Left hindlimb (tissue), 1 donor: ENCODE measurements around the gene CBX2.
"Not testable (repeated sequence)": the region's sequence is repeated elsewhere in the genome, so short reads cannot be mapped to it uniquely, and the experiment has no call there.

ENCODE experiments used
- DNase-seq: peaks from one replicate; pipeline ENCODE4 v3.0.0-alpha.2; 2018

Gene CBX2

GRCh38 chr17:79772726-79773125, 5.2 kb upstream of the CBX2 start:
- DNase-seq: not testable (repeated sequence)

DNA sequence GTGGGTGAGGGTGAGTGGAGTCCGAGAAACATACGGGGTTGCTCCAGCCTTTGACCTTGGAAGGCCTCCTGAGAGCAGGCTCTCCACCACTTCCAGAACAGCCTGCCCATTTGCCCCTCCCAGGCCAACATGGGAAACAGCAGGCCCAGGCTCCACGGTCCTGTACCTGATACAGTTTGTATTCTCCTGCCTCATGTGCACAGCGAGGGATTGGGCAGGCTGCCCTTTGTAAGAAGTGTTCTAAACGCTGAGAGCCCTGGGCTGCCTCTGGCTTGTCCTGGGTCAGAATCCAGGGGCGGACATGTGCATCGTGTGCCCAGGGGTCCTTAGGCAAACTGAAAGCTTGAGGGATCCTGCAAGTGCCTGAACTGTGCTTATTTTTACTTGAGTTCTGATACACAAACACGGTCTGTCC, 3.4 kb upstream of the CBX2 start:
- no peak for DNase-seq

DNA sequence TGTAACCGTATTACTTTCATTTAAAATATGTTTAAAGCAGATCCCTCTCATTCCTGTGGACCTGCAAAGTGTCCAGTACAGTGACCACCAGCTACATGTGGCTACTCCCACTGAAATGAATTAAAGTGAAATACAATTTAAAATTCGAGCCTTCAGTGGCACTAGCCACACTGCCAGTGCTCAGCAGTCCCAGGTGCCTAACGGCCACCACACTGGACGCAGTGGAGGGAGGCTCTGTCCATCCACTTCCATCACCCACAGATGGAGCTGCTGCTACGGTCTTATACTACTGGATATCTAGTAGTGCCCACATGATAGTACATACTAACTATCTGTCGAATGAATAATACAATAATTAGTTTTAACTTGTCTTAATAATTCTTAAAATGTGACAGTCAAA, 2.3 kb upstream of the CBX2 start:
- DNase-seq: no peak

- no peak for DNase-seq
Observed at GRCh38 chr17:79776376-79777119, 1.4 kb upstream of the CBX2 start.

DNA sequence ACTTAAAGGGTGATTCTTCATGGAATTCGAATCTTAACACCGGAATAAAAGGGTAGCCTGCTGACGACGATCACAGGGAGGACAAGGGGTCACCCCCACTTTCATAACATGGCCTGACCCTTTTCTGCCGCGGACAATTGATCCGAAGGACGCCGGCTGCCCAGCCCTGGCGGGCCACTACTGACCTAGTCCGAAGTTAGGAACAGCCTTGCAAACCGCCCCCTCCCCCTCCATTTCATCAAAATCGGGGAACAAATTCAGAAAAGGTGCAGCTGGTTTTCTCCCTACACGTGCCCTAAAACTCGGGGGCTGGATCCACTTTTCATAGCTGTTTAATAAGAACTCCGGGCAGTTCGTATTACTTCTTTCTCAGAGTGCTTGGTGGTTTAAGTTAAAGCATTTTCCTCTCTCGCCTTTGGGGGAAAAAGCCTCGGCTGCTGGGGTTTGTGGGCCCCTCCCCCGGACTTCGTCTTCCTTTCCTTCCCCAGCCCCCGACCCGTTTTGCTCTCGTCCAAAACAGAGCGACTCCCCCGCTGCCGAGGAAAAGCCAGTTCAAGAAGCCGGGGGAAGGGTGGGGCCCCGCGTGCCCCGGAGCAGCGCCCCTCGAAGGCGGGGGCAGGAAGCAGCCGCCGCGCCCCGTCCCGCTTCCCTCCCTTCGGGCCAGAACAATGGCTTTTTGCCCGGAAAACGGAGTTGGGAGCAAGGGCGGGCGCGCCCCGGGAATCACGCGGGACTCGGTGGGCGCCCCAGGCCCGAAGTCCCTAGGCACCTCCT, 641 bp upstream of the CBX2 start:
- peak; percentile 80 for DNase-seq

- DNase-seq: no peak
Observed at GRCh38 chr17:79778504-79779083, 646 bp downstream of the CBX2 start.

GRCh38 chr17:79779084-79779529, 1.2 kb downstream of the CBX2 start:
- no peak for DNase-seq

DNA sequence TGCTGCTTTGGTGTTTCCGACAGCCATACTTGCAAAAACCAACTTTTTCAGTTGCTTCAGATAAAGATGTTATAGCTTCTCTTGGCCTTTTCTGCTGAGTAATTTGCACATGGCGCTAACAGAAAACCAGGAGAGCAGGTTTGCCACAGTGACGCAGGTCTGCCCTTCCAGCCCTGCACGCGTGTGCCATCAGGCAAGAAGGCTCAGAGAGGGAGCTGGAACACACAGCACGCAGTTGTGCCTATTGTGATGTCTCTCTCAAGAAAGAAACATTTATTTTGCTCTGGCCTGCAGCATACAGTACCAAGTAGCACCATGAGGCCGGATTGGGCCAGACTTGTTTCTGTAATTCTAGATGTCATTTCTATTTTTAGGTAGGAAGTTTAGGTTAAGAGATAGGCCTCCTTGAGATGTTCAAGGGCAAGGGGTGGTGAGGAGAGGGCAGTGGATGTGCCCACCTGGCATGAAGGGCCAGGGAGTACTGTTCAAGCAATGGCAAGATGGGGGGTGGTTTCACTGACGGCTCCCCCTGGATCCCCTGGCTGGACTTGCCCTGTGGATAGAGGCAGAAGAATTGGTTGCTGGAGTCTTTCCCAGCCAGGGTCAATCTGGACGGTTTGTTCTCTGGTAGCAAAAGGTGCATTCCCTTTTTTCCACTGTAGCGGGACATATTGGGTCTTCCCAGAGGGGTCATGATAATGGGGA, 1.9 kb downstream of the CBX2 start:
- DNase-seq: no peak

DNA sequence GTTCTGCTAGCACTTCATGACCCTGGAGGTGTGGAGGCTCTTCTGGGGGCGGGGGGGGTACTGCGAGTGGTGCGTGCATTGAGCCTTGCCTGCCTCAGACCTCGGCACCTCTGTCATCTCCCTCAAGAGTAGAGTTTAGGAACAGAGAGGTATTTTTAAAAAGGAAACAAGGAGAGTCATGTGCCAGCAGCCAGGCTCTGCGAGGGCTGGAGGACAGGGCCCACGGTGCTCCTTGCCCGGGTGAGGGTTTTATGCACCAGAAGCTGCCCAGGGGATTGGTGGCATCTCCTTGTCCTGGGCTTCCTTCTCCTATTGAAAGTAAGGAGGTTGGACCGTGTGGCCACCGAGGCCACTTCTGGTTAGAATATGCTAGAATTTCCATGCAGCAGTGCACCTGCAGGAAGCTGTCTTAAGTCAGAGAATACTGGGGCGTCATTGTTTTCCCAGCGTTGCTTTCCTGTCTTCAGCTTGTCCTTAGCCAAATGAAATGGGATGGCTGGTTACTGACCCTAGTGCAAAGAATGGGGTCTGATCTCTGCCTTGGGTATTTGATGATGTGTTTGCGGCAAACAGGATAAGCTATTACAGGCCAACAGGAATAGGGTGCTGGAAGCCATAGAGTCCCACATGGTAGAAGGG, 3.2 kb downstream of the CBX2 start:
- DNase-seq: no peak

- DNase-seq: no peak
Observed at GRCh38 chr17:79781736-79782575, 4.0 kb downstream of the CBX2 start.

- DNase-seq: peak; percentile 25
Observed at GRCh38 chr17:79783891-79784290, 5.9 kb downstream of the CBX2 start.

DNA sequence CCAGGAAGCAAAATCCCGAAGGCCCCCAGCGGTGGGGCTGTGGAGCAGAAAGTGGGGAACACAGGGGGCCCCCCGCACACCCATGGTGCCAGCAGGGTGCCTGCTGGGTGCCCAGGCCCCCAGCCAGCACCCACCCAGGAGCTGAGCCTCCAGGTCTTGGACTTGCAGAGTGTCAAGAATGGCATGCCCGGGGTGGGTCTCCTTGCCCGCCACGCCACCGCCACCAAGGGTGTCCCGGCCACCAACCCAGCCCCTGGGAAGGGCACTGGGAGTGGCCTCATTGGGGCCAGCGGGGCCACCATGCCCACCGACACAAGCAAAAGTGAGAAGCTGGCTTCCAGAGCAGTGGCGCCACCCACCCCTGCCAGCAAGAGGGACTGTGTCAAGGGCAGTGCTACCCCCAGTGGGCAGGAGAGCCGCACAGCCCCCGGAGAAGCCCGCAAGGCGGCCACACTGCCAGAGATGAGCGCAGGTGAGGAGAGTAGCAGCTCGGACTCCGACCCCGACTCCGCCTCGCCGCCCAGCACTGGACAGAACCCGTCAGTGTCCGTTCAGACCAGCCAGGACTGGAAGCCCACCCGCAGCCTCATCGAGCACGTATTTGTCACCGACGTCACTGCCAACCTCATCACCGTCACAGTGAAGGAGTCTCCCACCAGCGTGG, 6.5 kb downstream of the CBX2 start:
- DNase-seq: peak; percentile 26

GRCh38 chr17:79785017-79785899, 7.3 kb downstream of the CBX2 start:
- DNase-seq: peak; percentile 16

DNA sequence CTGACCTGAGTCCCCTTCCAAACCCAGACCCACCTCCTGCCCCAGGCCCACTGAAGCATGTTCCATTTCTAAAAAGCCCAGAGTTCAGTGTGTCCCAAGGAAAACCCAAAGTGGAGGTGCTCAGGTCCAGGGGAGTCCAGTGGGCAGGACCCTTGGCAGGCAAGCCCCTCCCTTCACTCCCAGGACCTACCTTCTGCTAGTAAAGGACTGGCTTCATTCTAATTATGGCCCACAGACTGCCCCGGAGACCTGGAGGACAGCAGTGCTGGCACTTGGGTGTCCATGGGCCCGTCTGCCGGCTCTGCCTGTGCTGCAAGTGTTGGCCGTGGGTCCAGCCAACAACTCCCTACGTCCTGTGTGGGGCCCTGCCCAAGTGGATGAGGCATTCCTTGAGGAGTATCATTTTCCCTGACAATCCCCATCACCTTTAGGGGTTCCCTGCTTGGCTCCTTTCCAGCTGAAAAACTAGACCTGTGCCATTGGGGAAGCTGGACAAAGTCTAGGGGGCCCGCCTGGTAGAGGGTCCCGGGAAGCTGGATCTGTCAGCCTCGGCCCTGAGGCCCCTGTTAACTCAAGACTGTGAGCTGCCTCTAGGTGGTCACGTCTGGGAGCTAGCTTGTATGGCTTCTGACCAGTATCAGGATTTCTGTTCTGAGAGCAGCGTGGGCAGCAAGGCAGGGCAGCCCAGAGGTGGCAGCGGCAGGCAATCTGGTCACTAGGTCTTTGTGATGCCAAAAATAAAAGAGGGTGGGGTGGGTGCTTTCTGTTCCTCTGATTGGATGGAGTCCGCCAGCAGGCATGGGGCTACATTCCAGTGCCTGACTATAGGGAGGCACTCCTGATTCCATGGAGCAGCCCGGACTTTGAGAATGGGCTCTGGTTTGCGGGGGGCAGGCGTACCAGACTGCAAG, 8.2 kb downstream of the CBX2 start:
- peak; percentile 20 for DNase-seq

GRCh38 chr17:79786930-79787643, 9.1 kb downstream of the CBX2 start:
- DNase-seq: no peak

DNA sequence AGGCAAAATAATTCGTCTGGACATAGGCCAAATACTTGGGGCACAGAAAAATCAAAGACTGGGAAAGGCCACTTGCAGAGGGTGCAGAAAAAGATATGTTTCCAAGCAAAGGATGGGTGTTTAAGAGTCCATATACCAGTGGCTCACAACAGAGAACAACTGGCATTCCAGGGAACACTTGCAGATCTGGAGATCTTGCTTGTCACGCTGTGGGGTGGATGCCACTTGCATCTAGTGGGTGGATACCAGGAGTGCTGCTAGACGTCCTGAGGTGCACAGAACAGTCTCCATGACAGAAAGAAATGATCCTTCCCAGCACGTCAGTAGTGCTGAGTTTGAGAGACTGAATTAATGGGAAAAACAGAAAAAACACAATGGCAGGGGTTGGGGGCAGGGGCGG, 10.5 kb downstream of the CBX2 start:
- no peak for DNase-seq

GRCh38 chr17:79788989-79789942, 11.3 kb downstream of the CBX2 start:
- peak; percentile 35 for DNase-seq
